PC-9 (cell line): ENCODE results near the gene FADS6.

Experiments
- CTCF ChIP-seq: fragments of 200-600 bp; sonication (generic); conservative IDR thresholded peaks from 2 replicates; pipeline ENCODE4 v1.6.1; 2017; ENCODE audit warnings: mixed run types, antibody characterized with exemption, mild to moderate bottlenecking, moderate library complexity
- EZH2 ChIP-seq: fragments of 200-600 bp; sonication (generic); IDR thresholded peaks from 2 replicates; pipeline ENCODE4 v1.8.0; 2017; ENCODE audit warnings: antibody characterized with exemption, low read depth

GRCh38 chr17:74838274-74838673 is 55.2 kb downstream of the FADS6 start:
- no peak for TF ChIP-seq EZH2
- TF ChIP-seq CTCF, result no peak
